HG02759 (cell line): Measurements from ENCODE around the gene NPC1.
A peak's percentile ranks its signal among the peaks of the same experiment; 100 is the strongest.
"Not testable (repeated sequence)": the region's sequence is repeated elsewhere in the genome, so short reads cannot be mapped to it uniquely, and the experiment has no call there.

Experiments
- ATAC-seq: cut with Tn5 transposase; IDR thresholded peaks from one replicate; pipeline ENCODE4 v1.9.1; 2021; ENCODE audit warnings: mild to moderate bottlenecking, moderate library complexity; ENCODE audit not compliant: unreplicated experiment

The NPC1 gene

GRCh38 chr18:23528580-23529472, 57.5 kb downstream of the NPC1 start:
- no peak for ATAC-seq

GRCh38 chr18:23526501-23527063, 59.7 kb downstream of the NPC1 start:
- ATAC-seq = no peak

GRCh38 chr18:23524213-23524707, 62.0 kb downstream of the NPC1 start:
- ATAC-seq = no peak

GRCh38 chr18:23523429-23524212, 62.7 kb downstream of the NPC1 start:
- ATAC-seq = no peak

GRCh38 chr18:23521907-23522306, 64.4 kb downstream of the NPC1 start:
- ATAC-seq = no peak

- no peak for ATAC-seq
Measured at GRCh38 chr18:23521271-23521670, 65.0 kb downstream of the NPC1 start.

GRCh38 chr18:23519734-23520133, 66.6 kb downstream of the NPC1 start:
- no peak for ATAC-seq

GRCh38 chr18:23515911-23516546, 70.3 kb downstream of the NPC1 start:
- peak; percentile 93 for ATAC-seq

- no peak for ATAC-seq
Measured at GRCh38 chr18:23512641-23513040, 73.7 kb downstream of the NPC1 start.

GRCh38 chr18:23512216-23512615, 74.1 kb downstream of the NPC1 start:
- not testable (repeated sequence) for ATAC-seq

GRCh38 chr18:23510923-23511322, 75.4 kb downstream of the NPC1 start:
- not testable (repeated sequence) for ATAC-seq

GRCh38 chr18:23506393-23506792, 79.9 kb downstream of the NPC1 start:
- ATAC-seq = no peak

GRCh38 chr18:23504720-23505119, 81.6 kb downstream of the NPC1 start:
- peak; percentile 62 for ATAC-seq

- no peak for ATAC-seq
Measured at GRCh38 chr18:23503963-23504344, 82.4 kb downstream of the NPC1 start.

- peak; percentile 83 for ATAC-seq
Measured at GRCh38 chr18:23503038-23503962, 83.0 kb downstream of the NPC1 start, which contains the start of gene RMC1. Gene RMC1, plus strand, starts transcription at chr18:23503511. Its CDS starts 108 bp downstream, at chr18:23503619.

GRCh38 chr18:23502516-23503037, 83.7 kb downstream of the NPC1 start:
- no peak for ATAC-seq

GRCh38 chr18:23501626-23502025, 84.7 kb downstream of the NPC1 start:
- no peak for ATAC-seq

GRCh38 chr18:23499291-23499781, 87.0 kb downstream of the NPC1 start:
- ATAC-seq = no peak

GRCh38 chr18:23498877-23499276, 87.4 kb downstream of the NPC1 start:
- ATAC-seq = peak; percentile 29
